HUES64 (cell line): ENCODE data around the gene ZNF264.
"Not testable (repeated sequence)": the region's sequence is repeated elsewhere in the genome, so short reads cannot be mapped to it uniquely, and the experiment has no call there.

ENCODE experiments used
- H3K27ac ChIP-seq: 2 replicates; pipeline ENCODE4 v1.7.0; 2013; ENCODE audit warnings: low read depth, low read length, inconsistent platforms
- H3K27me3 ChIP-seq: 2 replicates; pipeline ENCODE4 v1.6.1; 2013; ENCODE audit warnings: mild to moderate bottlenecking, low read length; ENCODE audit not compliant: insufficient read depth
- H3K36me3 ChIP-seq: 2 replicates; pipeline ENCODE4 v1.6.1; 2013; ENCODE audit warnings: mild to moderate bottlenecking, low read length; ENCODE audit not compliant: insufficient read depth
- H3K4me1 ChIP-seq: 2 replicates; pipeline ENCODE4 v1.6.1; 2013; ENCODE audit warnings: mild to moderate bottlenecking, low read length, moderate library complexity; ENCODE audit not compliant: insufficient read depth
- H3K4me3 ChIP-seq: 2 replicates; pipeline ENCODE4 v1.5.1; 2013; ENCODE audit warnings: mild to moderate bottlenecking, low read length, moderate library complexity
- H3K9ac ChIP-seq: 2 replicates; pipeline ENCODE4 v1.6.1; 2013; ENCODE audit warnings: mild to moderate bottlenecking, low read depth, low read length
- H3K9me3 ChIP-seq: 2 replicates; pipeline ENCODE4 v1.6.1; 2013; ENCODE audit warnings: low read depth, low read length; ENCODE audit not compliant: insufficient read depth
- whole genome bisulfite sequencing: fragments of 150-250, 120-280 bp; methylation state at CpG from one replicate; pipeline ENCODE4 v1.1.7; 2013; ENCODE audit warnings: missing lambda C conversion rate; 5-methylcytosine and 5-hydroxymethylcytosine counted together

The ZNF264 gene

GRCh38 chr19:57245066-57245465, 53.8 kb downstream of the ZNF264 start:
- WGBS = 92% methylated on average over 5 of the region's 5 CpGs
- Histone ChIP-seq H3K36me3 (peaks cover 44% of the 10 kb centered on the region), H3K4me1 (no peaks in the 10 kb centered on the region), H3K4me3 (no peak overlapping the region), H3K27me3 (no peaks in the 10 kb centered on the region), H3K27ac (no peak overlapping the region), H3K9ac (no peak overlapping the region), H3K9me3 (no peaks in the 10 kb centered on the region)

GRCh38 chr19:57245959-57246358, 54.7 kb downstream of the ZNF264 start:
- H3K36me3 ChIP-seq = peaks cover 50% of the 10 kb centered on the region
- H3K4me3 ChIP-seq = no peak overlapping the region
- no peak overlapping the region for H3K27ac ChIP-seq
- no peaks in the 10 kb centered on the region for H3K4me1 ChIP-seq
- H3K27me3 ChIP-seq = no peaks in the 10 kb centered on the region
- no peak overlapping the region for H3K9ac ChIP-seq
- no peaks in the 10 kb centered on the region for H3K9me3 ChIP-seq
- 92% methylated on average over 6 of the region's 6 CpGs for WGBS

- Histone ChIP-seq H3K27me3 (no peaks in the 10 kb centered on the region), H3K9me3 (no peaks in the 10 kb centered on the region), H3K4me3 (no peak overlapping the region), H3K9ac (no peak overlapping the region), H3K4me1 (no peaks in the 10 kb centered on the region), H3K36me3 (peaks cover 72% of the 10 kb centered on the region), H3K27ac (no peak overlapping the region)
- WGBS = 93% methylated on average over 6 of the region's 6 CpGs
These were observed 57.3 kb downstream of the ZNF264 start for GRCh38 chr19:57248646-57249045.

- WGBS = no CpG with 5 or more reads among the region's 1 CpG
- no peak overlapping the region for H3K9ac ChIP-seq
- no peaks in the 10 kb centered on the region for H3K9me3 ChIP-seq
- peaks cover 78% of the 10 kb centered on the region for H3K36me3 ChIP-seq
- no peaks in the 10 kb centered on the region for H3K27me3 ChIP-seq
- no peaks in the 10 kb centered on the region for H3K4me1 ChIP-seq
- no peak overlapping the region for H3K4me3 ChIP-seq
- no peak overlapping the region for H3K27ac ChIP-seq
These were observed 58.0 kb downstream of the ZNF264 start for GRCh38 chr19:57249329-57249728.

GRCh38 chr19:57253767-57254166, 62.5 kb downstream of the ZNF264 start:
- not testable (repeated sequence) for H3K27me3 ChIP-seq, H3K9ac ChIP-seq, H3K4me3 ChIP-seq, H3K9me3 ChIP-seq, H3K27ac ChIP-seq, H3K4me1 ChIP-seq
- WGBS = 94% methylated on average over 11 of the region's 11 CpGs
- H3K36me3 ChIP-seq = peaks cover 54% of the 10 kb centered on the region

- WGBS = 95% methylated on average over 2 of the region's 3 CpGs
- Histone ChIP-seq H3K4me1 (peaks cover 6% of the 10 kb centered on the region), H3K9ac (no peak overlapping the region), H3K36me3 (peaks cover under 1% of the 10 kb centered on the region; the same call in 1 of the 2 replicates), H3K9me3 (no peaks in the 10 kb centered on the region), H3K27ac (no peak overlapping the region), H3K4me3 (no peak overlapping the region), H3K27me3 (no peaks in the 10 kb centered on the region)
These were observed 70.7 kb downstream of the ZNF264 start for GRCh38 chr19:57262044-57262443.

- Histone ChIP-seq H3K36me3 (no peaks in the 10 kb centered on the region), H3K9ac (no peak overlapping the region), H3K4me3 (no peak overlapping the region), H3K27me3 (no peaks in the 10 kb centered on the region), H3K9me3 (no peaks in the 10 kb centered on the region), H3K4me1 (peaks cover 6% of the 10 kb centered on the region), H3K27ac (no peak overlapping the region)
- 95% methylated on average over 1 of the region's 1 CpG for WGBS
These were observed 72.0 kb downstream of the ZNF264 start for GRCh38 chr19:57263244-57263741.

- Histone ChIP-seq H3K27ac (no peak overlapping the region), H3K9ac (no peak overlapping the region), H3K36me3 (no peaks in the 10 kb centered on the region), H3K27me3 (peaks cover 4% of the 10 kb centered on the region; the same call in 1 of the 2 replicates), H3K4me3 (no peak overlapping the region), H3K9me3 (no peaks in the 10 kb centered on the region), H3K4me1 (peaks cover 6% of the 10 kb centered on the region)
- WGBS = 73% methylated on average over 3 of the region's 3 CpGs
These were observed 76.0 kb downstream of the ZNF264 start for GRCh38 chr19:57267291-57267690.

- WGBS = 88% methylated on average over 4 of the region's 4 CpGs
- peaks cover 4% of the 10 kb centered on the region; the same call in 1 of the 2 replicates for H3K27me3 ChIP-seq
- H3K9ac ChIP-seq = no peak overlapping the region
- H3K27ac ChIP-seq = no peak overlapping the region
- H3K9me3 ChIP-seq = no peaks in the 10 kb centered on the region
- H3K4me3 ChIP-seq = no peak overlapping the region
- H3K4me1 ChIP-seq = no peaks in the 10 kb centered on the region; the same call in 1 of the 2 replicates
- H3K36me3 ChIP-seq = no peaks in the 10 kb centered on the region
These were observed 78.4 kb downstream of the ZNF264 start for GRCh38 chr19:57269515-57270250.

GRCh38 chr19:57271280-57271679, 80.0 kb downstream of the ZNF264 start:
- H3K36me3 ChIP-seq = no peaks in the 10 kb centered on the region
- no peak overlapping the region for H3K4me3 ChIP-seq
- no peaks in the 10 kb centered on the region; the same call in 1 of the 2 replicates for H3K4me1 ChIP-seq
- H3K9ac ChIP-seq = no peak overlapping the region
- H3K9me3 ChIP-seq = no peaks in the 10 kb centered on the region
- H3K27me3 ChIP-seq = peaks cover 5% of the 10 kb centered on the region; the same call in 1 of the 2 replicates
- 95% methylated on average over 8 of the region's 8 CpGs for WGBS
- no peak overlapping the region for H3K27ac ChIP-seq
